Muscle layer of colon (tissue), 2 donors: ENCODE data around the gene SLC6A19.
"Not testable (repeated sequence)": the region's sequence is repeated elsewhere in the genome, so short reads cannot be mapped to it uniquely, and the experiment has no call there.

Experiments used
- H3K27ac ChIP-seq: one replicate; pipeline ENCODE4 v1.7.0; 2013; ENCODE audit warnings: low read depth, mild to moderate bottlenecking, low read length, moderate library complexity
- H3K27me3 ChIP-seq, 2 donors: one replicate each; pipeline ENCODE4 v1.7.0; 2013; ENCODE audit warnings: low read length in 2 of 2, mild to moderate bottlenecking in 2 of 2; ENCODE audit not compliant: insufficient read depth in 2 of 2, control insufficient read depth in 1 of 2
- H3K36me3 ChIP-seq: one replicate; pipeline ENCODE4 v1.7.0; 2013; ENCODE audit warnings: mild to moderate bottlenecking, low read length; ENCODE audit not compliant: insufficient read depth
- H3K4me1 ChIP-seq: one replicate; pipeline ENCODE4 v1.7.0; 2013; ENCODE audit warnings: mild to moderate bottlenecking, low read length; ENCODE audit not compliant: insufficient read depth
- H3K4me3 ChIP-seq, 2 donors: one replicate each; pipeline ENCODE4 v1.7.0; 2013; ENCODE audit warnings: low read length in 2 of 2, low read depth in 1 of 2, mild to moderate bottlenecking in 1 of 2, moderate library complexity in 1 of 2
- H3K9ac ChIP-seq: one replicate; pipeline ENCODE4 v1.7.0; 2013; ENCODE audit warnings: low read length
- H3K9me3 ChIP-seq: one replicate; pipeline ENCODE4 v1.7.0; 2013; ENCODE audit warnings: mild to moderate bottlenecking, low read length
- donor health status: abdominal sarcoma.
- donor health status: Adenocarcinoma of cecum.

The SLC6A19 gene

GRCh38 chr5:1222621-1223277, 21.4 kb downstream of the SLC6A19 start:
- H3K9ac ChIP-seq: no peak overlapping the region
- no peak overlapping the region for H3K4me3 ChIP-seq
- H3K27ac ChIP-seq: no peak overlapping the region
- H3K4me1 ChIP-seq: no peaks in the 10 kb centered on the region
- peaks cover 0 to 4% of the 10 kb centered on the region in 2 donors for H3K27me3 ChIP-seq
- no peaks in the 10 kb centered on the region for H3K36me3 ChIP-seq
- H3K9me3 ChIP-seq: no peaks in the 10 kb centered on the region

- no peaks in the 10 kb centered on the region for H3K36me3 ChIP-seq
- no peaks in the 10 kb centered on the region for H3K9me3 ChIP-seq
Measured at GRCh38 chr5:1223278-1223670, 21.9 kb downstream of the SLC6A19 start.

GRCh38 chr5:1224631-1225030, 23.2 kb downstream of the SLC6A19 start:
- H3K9ac ChIP-seq: no peak overlapping the region
- H3K9me3 ChIP-seq: no peaks in the 10 kb centered on the region
- H3K36me3 ChIP-seq: no peaks in the 10 kb centered on the region
- H3K4me3 ChIP-seq: no peak overlapping the region
- peaks cover 0 to 15% of the 10 kb centered on the region in 2 donors for H3K27me3 ChIP-seq
- H3K4me1 ChIP-seq: no peaks in the 10 kb centered on the region
- H3K27ac ChIP-seq: no peak overlapping the region

More at GRCh38 chr5:1223278-1223670, 21.9 kb downstream of the SLC6A19 start:
- no peaks in the 10 kb centered on the region for H3K4me1 ChIP-seq
- H3K9ac ChIP-seq: no peak overlapping the region
- H3K27me3 ChIP-seq: peaks cover 0 to 4% of the 10 kb centered on the region in 2 donors
- H3K4me3 ChIP-seq: no peak overlapping the region
- H3K27ac ChIP-seq: no peak overlapping the region

GRCh38 chr5:1225081-1225480, 23.7 kb downstream of the SLC6A19 start, which contains the start of gene SLC6A18:
Gene SLC6A18, plus strand, starts transcription at chr5:1225381. Its CDS starts 97 bp downstream, at chr5:1225478.
- Histone ChIP-seq H3K36me3 (no peaks in the 10 kb centered on the region), H3K27me3 (peaks cover 0 to 19% of the 10 kb centered on the region in 2 donors), H3K9me3 (no peaks in the 10 kb centered on the region), H3K4me1 (no peaks in the 10 kb centered on the region), H3K9ac (no peak within 1 kb of the TSS), H3K27ac (no peak within 1 kb of the TSS), H3K4me3 (no peak within 1 kb of the TSS)

GRCh38 chr5:1226231-1226630, 24.8 kb downstream of the SLC6A19 start:
- no peak overlapping the region for H3K9ac ChIP-seq
- peaks cover 0 to 25% of the 10 kb centered on the region in 2 donors for H3K27me3 ChIP-seq
- H3K4me1 ChIP-seq: no peaks in the 10 kb centered on the region
- no peaks in the 10 kb centered on the region for H3K9me3 ChIP-seq
- no peaks in the 10 kb centered on the region for H3K36me3 ChIP-seq
- H3K4me3 ChIP-seq: no peak overlapping the region
- no peak overlapping the region for H3K27ac ChIP-seq

- Histone ChIP-seq H3K27ac (no peak overlapping the region), H3K9ac (no peak overlapping the region), H3K4me3 (no peak overlapping the region), H3K27me3 (peaks cover 0 to 28% of the 10 kb centered on the region in 2 donors), H3K9me3 (no peaks in the 10 kb centered on the region), H3K36me3 (no peaks in the 10 kb centered on the region), H3K4me1 (no peaks in the 10 kb centered on the region)
Measured at GRCh38 chr5:1226839-1227581, 25.6 kb downstream of the SLC6A19 start.

- no peaks in the 10 kb centered on the region for H3K4me1 ChIP-seq
- H3K27me3 ChIP-seq: peaks cover 0 to 28% of the 10 kb centered on the region in 2 donors
- H3K9ac ChIP-seq: no peak overlapping the region
- H3K9me3 ChIP-seq: no peaks in the 10 kb centered on the region
- H3K36me3 ChIP-seq: no peaks in the 10 kb centered on the region
- H3K4me3 ChIP-seq: no peak overlapping the region
- H3K27ac ChIP-seq: no peak overlapping the region
Measured at GRCh38 chr5:1227667-1228066, 26.3 kb downstream of the SLC6A19 start.

- no peaks in the 10 kb centered on the region for H3K36me3 ChIP-seq
- H3K9me3 ChIP-seq: no peaks in the 10 kb centered on the region
- peaks cover 0 to 28% of the 10 kb centered on the region in 2 donors for H3K27me3 ChIP-seq
- H3K27ac ChIP-seq: no peak overlapping the region
- no peaks in the 10 kb centered on the region for H3K4me1 ChIP-seq
- no peak overlapping the region for H3K4me3 ChIP-seq
- H3K9ac ChIP-seq: no peak overlapping the region
Measured at GRCh38 chr5:1228120-1228519, 26.7 kb downstream of the SLC6A19 start.

- H3K36me3 ChIP-seq, H3K4me1 ChIP-seq, H3K9ac ChIP-seq, H3K9me3 ChIP-seq, H3K4me3 ChIP-seq, H3K27ac ChIP-seq: not testable (repeated sequence)
- H3K27me3 ChIP-seq: peaks cover 0 to 28% of the 10 kb centered on the region in 2 donors
Measured at GRCh38 chr5:1229023-1229422, 27.6 kb downstream of the SLC6A19 start.

GRCh38 chr5:1229822-1230221, 28.4 kb downstream of the SLC6A19 start:
- Histone ChIP-seq H3K27me3 (peaks cover 0 to 28% of the 10 kb centered on the region in 2 donors), H3K9me3 (no peaks in the 10 kb centered on the region)

GRCh38 chr5:1230551-1230950, 29.2 kb downstream of the SLC6A19 start:
- no peaks in the 10 kb centered on the region for H3K9me3 ChIP-seq
- H3K9ac ChIP-seq: no peak overlapping the region
- peaks cover 0 to 28% of the 10 kb centered on the region in 2 donors for H3K27me3 ChIP-seq
- no peaks in the 10 kb centered on the region for H3K36me3 ChIP-seq
- H3K4me1 ChIP-seq: no peaks in the 10 kb centered on the region
- H3K4me3 ChIP-seq: no peak overlapping the region
- no peak overlapping the region for H3K27ac ChIP-seq

More at GRCh38 chr5:1229822-1230221, 28.4 kb downstream of the SLC6A19 start:
- H3K4me3 ChIP-seq: no peak overlapping the region
- no peak overlapping the region for H3K9ac ChIP-seq
- no peak overlapping the region for H3K27ac ChIP-seq
- no peaks in the 10 kb centered on the region for H3K4me1 ChIP-seq
- no peaks in the 10 kb centered on the region for H3K36me3 ChIP-seq
